HG02759 (cell line): ENCODE data around the gene S100PBP.

Experiments used
- ATAC-seq: cut with Tn5 transposase; IDR thresholded peaks from one replicate; pipeline ENCODE4 v1.9.1; 2021; ENCODE audit warnings: mild to moderate bottlenecking, moderate library complexity; ENCODE audit not compliant: unreplicated experiment

S100PBP gene

DNA sequence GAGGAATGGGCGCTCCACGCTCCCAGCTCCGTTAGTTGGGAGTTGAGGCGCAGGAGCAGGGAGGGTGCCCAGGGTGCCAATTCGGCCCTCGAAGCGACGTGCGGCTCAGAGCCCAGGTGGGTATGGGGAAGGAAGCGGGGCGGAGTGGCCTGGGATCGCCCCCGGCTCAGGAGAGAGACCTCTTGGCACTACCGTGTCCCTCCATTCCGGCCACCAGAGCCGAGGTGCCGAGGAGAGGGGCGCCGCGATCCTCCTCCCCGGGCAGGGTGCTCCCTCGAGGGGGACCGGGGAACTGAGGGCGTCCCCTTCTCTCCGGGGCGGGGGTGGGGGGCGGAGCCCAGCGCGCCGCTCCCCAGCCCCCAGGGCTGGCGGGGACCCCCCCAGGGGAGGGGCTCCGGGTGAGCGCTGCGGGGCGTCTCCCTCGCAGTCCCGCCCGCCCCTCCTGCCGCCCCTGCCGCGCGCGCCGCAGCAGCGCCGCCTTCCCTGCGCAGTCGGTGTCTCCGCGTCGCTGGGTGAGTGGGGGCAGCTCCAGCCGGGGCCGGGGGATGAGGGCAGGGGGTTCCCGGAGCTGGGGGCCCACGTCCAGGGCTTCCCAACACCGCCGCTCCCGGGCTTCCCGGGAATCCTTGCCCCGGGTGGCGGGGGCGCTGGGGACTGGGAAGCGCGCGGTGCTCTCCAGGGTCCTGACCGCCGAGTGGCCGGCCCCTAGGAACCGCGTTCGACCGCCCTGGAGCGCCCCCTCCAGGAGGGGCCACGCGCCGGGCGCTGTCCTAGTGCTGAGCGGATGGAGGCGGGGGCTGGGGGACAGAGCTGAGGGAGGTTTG, 68.8 kb downstream of the S100PBP start, which contains the start of gene HPCA:
HPCA (plus strand) TSS at position 488 of the 824 bp plus-strand sequence. CDS start 2,408 bp downstream, outside the sequence.
- no peak for ATAC-seq

DNA sequence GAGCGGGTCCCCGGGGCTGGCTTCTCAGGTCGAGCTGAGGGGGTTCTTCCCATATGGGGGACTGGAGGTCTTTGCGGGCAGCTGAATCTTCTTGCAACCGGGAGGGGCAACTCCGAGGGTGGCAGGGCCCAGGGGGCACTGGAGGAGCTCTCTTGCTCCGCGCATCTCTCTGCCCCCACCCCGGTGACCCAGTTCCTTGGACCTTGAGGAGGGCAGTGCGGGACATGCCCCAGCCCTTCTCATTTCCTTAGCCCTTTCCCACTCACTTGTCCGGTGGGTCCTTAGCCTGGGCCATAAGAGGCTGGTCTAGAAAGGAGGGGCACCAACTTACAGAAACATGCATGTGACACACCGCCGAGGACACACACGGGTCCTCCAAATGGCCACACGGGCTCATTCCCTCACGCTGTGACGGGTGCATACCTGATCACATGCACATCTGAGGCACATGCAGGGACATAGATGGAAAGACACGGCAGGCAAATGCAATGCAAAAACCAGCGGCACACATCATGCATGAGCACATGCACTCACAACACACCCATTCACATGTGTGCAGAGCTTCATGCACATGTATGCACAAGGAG, 69.5 kb downstream of the S100PBP start:
- ATAC-seq, result no peak

DNA sequence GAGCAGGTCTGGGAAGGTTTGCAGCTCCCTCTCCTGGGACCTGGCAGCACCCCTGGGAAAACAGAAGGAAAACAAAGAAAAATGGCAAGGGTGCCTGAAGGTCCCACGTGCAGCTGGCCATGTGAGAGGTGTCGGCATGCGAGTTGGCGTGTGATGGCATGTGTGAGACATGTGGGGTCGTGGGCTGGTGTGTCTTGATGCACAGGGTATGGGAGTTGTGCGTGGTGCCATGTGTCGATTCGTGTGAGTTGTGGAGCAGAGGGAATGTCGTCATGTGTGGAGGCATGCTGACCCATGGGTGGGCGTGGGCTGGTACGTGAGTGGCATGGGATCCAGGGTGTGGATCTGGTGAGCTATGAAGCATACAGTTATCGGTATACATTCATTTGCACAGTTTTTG, 70.2 kb downstream of the S100PBP start:
- no peak for ATAC-seq

DNA sequence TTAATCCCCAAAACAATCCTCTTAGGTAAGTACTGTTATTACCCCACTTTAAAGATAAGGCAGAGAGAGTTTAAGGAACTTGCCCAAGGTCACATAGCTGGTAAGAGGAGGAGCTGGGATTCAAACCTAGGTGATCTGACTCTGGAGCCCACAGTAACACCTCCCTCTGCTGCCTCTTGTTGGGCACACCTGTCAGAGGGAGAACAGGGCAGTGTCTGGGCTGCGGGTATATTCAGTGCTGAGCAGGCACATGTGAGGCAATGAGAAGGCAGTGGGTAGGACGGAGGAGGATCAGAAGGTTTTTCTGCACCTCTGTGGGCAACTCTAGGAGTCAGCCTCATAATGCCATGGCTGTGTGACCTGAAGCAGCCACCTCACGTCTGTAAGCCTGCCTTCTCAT, 70.7 kb downstream of the S100PBP start:
- ATAC-seq, result no peak

DNA sequence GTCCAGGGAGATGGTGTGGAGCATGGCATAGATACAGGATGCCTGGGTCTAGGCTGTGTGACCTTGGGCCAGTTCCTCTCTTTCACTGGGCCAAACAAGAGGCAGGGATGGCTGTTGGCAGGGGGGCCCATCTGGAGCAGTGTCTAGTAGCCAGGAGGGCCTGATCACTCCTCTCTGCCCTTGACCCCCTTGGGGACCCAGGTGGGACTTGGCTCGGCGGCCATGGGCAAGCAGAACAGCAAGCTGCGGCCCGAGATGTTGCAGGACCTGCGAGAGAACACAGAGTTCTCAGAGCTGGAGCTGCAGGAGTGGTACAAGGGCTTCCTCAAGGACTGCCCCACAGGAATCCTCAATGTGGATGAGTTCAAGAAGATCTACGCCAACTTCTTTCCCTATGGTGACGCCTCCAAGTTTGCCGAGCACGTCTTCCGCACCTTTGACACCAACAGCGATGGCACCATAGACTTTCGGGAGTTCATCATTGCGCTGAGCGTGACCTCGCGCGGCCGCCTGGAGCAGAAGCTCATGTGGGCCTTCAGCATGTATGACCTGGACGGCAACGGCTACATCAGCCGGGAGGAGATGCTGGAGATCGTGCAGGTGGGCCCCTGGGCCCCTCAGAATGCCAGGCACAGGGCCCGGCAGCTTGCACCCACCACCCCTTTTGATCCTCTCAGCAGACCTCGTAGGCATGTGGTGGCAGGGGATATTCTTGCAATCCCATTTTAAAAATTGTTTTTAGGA, 71.4 kb downstream of the S100PBP start:
- ATAC-seq, result no peak

DNA sequence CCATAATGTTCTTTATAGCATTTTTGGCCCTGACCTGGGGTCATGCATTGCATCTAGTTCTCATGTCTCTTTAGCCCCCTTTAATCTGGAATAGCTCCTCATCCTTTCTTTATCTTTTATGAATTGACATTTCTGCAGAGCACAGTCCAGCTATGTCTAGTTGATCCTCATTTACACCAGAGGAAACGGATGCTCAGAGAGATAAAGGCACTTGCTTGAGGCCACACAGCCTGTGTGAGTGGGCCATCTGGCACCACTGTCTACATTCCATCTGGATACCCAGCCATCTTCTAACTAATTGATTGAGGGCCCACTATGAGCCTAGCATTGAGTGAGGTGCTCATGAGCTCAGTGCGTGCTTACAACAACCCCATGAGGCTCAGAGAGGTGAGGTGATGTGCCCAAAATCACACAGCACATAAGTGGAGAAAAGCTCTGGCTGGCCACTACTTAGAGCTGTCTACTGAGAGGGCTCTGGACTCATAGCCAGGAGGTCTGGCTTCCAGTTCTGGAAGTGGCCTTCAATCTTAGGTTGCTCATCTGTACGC, 72.4 kb downstream of the S100PBP start:
- ATAC-seq, result no peak

DNA sequence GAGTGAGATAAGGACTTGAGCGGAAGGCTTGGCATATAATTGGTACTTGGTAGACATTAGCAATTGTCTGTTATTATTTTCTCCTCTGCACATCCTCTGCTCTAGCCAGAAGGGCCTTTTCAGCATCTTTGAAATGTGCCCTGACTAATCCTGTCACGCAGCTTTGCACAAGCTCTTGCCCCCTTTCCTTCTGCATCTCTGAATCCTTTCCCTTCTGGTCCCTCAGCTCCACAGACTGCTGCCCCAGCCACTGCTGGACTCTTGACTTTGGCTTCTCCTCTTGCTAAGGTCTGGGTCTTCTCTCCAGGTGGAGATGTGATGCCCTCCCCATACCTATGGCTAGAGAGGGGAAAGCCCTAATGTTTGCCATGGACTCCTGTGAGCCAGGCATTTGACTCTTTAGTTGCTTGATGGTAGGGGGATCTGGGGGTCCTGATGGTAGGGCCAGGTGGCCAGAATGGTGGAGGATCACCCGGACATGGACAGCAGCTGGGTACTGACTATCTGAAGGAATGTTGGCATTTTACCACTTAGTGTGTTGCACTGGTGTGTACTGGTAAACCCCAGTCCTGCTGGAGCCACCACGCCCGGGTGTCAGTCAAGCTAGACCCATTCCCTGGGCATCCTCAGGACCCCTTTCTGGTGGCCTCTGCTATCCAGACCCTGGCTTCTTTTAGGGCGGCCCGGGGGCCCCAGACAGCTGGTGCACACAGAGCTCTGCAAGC, 73.2 kb downstream of the S100PBP start:
- no peak for ATAC-seq

DNA sequence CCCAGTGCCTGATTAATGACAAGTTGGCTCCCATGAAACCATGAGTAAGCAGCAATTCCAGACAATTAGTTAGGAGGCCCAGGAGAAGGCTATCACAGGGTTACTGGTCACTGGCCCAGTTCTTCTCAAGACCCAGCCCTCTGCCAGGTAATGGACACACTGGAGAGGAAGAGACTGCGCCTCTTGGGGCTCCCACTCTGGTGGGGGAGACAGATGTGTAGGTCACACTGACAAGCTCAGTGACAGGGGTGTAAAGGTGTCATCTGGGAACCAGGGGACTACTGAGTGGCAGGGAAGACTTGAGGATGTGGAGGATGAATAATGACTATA, 73.8 kb downstream of the S100PBP start:
- no peak for ATAC-seq

DNA sequence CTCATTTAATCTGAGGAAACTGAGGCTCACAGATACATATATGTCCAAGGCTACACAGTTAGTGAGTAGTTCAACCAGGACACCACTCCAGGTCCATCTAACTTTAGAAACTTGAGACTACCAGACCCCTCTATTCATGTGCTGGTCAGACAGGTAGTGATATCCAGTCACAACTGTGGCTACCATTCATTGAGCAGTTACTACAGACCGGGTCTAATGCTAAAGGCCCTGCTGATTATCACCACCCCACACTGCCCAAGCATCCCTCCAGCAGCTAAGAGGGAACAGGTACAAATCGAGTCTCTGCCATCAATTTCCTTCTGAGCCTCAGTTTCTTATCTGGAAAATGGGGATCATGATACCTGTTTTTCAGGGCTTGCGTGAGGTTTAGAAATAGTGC, 74.2 kb downstream of the S100PBP start:
- no peak for ATAC-seq

DNA sequence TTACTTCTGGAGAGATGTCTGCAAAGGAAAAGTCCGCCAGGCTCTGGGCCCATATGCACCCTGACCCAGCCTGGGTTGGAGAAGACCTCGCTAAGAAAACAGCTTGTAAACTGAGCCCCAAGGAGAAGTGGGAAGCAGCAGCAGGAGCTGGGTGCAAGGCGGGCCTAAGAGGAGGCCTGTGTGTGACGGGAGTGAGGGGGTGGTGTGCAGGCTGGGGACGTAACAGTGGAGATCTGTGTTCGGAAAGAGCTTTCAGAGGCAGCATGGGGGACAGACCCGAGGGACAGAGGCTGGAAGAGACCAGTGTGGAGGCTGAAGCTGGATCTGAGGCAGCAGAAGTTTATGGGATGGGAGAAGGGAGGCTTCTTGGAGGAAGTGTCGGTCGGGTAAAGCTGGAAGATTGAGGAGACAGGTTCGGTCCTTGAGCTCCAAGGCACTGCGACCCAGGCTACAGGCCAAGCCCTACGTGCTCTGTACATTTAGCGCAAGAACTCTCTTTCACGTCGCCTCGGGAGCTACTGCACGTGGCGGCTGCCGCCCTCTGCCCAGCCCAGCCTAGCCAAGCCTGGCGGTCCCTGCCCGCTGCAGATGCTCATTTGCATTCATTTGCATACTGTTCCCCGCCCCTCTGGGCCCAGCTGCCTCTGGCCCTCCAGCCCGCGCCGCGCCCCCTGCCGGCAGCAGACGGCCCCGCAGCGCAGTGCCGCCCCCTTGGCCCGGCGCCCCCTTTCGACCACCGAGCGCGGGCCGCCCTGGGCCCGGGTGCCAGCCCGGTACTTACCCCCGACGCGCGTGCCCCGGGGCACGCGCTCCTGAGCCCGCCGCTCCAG, 75.1 kb downstream of the S100PBP start:
- ATAC-seq, result no peak

DNA sequence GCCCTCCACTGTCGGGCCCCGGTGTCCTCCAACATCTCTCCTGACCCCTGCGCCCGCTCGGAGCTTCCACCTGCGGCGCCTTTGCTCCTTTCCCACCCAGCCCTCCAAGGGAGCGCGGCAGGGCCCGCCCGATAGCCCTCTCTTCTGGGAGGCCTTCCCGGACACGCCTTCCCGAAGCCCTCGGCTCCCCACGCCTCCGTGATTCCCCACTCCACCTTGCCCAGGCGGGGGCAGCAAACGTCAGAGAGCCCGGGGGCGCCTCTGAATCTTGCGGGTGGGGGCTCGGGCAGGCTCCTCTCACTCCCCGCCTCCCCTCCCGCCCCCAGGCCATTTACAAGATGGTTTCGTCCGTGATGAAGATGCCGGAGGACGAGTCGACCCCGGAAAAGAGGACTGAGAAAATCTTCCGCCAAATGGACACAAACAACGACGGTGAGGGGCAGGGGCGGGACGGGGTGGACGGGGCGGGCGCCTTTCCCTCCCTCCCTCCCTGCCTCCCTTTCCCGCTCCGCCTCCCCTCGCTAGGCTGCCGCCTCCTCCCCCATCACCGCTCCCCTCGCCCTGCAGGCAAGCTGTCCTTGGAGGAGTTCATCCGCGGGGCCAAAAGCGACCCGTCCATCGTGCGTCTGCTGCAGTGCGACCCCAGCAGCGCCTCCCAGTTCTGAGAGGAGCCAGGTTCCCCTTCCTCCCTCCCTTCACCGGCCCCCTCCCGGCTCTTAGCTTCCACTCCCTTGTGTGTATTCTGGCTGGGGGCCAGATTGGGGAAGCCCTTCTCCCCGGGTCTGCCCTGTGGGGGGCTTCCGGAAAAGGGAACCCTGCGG, 76.0 kb downstream of the S100PBP start:
- ATAC-seq, result no peak

DNA sequence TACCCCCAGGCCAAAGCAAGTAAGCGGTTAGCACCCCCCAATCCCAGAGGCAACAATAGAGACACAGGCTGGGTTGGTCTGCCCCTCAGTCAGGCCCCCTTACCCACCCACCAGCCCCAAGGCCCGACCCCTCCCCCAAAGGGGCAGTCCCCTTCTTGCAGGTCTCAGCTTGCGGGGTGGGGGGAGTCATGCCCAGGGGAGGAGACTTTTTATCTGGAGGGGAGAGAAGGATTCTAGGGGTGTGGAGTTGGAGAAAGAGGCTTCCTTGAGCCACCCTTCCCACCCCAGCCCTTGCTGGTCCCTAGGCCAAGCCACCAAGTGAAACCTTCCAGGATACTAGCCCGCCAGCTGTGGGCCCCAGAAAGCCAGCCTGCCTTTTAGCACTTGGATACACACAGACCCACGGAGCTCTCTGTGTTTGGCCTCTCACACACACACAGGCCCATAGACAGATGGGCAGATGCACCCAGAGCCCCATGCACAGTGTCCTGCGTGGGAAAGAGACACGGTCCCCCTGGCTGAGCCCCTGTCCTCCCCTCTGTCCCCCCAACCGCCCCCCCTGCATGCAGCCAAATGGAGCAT, 76.7 kb downstream of the S100PBP start:
- ATAC-seq, result no peak

DNA sequence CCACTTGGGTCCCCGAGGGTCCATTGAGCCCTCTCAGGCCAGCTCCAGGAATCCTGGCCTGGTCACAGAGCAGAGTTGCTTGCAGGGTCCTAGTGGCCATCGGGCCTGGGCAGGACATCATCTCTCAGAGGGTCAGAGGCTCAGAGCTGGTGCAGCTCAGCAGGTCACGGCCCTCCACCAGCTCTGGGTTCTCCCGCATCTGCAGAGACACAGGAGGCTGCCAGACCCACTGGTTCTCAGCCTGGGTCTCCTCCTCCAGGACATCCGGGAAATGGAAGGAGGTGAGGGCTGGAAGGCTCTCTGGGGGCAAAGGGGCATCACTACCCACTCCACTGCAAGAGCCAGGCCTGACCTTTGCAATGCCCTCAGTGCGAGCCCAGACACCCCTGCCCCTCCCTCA, 77.2 kb downstream of the S100PBP start:
- no peak for ATAC-seq

DNA sequence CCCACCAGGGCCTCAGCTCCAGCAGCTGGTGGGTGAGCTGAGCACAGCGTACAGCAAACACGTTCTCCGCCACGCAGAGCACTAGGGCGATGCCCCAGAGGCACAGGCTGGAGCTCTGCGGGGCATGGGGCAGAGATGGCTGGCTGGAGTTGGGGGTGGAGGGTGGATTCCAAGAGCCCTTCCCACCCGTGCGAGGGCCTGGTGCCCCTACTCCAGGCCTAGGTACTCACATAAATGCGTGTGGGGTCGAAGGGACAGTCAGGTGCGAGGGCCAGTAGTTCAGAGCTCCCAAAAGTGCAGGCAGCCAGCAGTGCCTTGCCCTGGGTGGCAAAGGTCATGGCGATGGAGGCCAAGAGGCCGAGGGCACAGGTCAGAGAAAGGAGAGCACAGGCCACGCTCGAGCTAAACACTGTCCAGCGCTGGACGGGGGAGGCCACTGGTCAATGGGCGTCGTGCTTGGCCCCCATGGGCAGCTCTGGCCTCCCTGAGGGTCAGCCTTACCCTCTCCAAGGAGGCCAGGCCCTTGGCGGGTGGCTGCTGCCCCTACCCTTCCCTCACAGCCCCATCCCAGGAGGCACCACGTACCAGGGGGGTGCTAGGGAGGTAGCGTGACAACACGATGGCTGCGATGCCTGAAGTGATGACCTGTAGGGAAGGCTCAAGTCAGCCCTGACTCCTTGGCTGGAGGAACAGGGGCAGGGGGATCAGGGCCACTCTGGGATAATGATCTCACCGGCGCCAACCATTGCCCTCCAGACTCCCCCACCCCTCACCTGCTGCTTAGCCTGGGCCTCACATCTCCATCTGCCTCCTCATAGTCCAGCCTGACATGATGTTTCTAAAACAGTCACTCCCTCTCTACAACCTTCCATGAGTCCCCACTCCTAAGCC, 78.1 kb downstream of the S100PBP start:
- ATAC-seq, result no peak

DNA sequence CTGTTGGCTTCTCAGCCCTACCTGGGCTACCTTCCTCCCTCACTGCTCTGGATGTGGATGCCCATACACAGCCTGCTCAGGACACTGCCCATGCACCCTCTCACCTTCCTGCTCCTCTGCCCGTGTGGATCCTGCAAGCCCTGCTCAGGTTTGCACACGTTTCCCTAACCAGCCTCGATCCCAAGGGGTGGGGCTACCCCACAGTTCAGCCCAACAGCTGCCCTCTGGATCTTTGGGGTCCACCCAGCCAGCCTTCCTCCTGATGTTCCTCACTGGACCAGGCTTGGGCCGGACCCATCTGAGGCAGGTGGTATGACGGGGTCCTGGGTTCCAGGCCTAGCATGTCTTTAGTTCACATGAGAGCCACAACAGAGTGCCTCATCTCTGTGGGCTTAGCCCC, 79.0 kb downstream of the S100PBP start:
- no peak for ATAC-seq

DNA sequence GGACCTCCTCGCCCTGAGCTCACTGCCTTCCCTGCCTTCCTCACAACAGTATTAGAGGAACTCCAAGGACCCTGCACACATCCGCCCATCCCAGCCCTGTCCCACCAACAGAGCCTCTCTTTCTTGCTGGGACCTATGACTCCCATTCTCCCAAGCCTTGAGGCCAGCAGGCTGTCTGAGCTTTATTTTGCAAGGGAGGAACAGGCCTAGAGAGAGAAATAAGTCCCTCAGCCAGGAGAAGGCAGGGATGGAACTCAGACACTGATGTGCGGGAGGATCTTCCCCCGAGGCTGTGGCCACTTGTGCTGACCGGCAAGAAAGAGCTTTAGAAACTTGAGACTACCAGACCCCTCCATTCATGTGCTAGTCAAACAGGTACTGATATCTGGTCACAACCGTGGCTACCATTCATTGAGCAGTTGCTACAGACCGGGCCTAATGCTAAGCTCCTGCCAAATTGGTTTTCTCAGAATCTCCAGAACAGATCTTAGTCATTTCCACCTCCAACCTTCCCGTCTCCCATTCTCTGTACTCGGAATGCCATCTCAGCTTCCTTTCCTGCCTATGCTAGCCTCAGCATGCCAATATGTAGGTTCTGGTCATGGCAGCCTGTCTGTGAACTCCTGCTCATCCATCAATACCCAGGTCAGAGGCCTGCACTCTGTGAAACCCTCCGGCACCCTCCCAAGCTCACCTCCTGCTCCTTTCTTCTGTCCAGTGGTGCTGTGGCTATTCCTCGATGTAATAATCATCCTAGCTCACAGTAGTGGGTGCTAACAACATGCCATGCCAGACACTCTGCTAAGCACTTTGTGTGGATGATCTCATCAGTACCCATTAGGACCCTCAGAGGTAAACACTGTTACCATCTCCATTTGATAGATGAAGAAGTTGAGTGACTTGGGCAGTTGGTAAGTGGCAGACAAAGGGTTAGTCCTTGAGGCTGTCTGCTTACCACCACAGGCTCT, 79.9 kb downstream of the S100PBP start:
- no peak for ATAC-seq

DNA sequence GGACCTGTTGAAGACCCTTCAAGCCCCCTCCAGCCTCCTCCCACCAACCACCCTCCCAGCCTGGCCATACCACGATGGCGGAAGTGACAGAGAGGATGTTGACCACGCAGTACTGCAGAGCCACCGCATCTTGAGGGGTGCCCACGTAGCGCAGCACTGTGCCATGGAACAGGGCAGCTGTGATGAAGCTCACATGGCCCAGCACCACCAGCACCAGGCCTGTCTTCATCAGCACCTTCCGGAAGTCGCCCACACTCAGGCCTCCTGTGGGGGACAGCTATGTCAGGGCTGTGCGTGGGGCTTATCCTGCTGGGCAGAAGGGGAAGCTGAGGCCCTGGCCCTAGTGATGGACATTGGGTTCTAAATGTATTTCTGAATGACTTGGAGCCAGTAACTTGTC, 80.6 kb downstream of the S100PBP start:
- ATAC-seq, result no peak
